Measurements from ENCODE around the gene LAMC3.

The LAMC3 gene

DNA sequence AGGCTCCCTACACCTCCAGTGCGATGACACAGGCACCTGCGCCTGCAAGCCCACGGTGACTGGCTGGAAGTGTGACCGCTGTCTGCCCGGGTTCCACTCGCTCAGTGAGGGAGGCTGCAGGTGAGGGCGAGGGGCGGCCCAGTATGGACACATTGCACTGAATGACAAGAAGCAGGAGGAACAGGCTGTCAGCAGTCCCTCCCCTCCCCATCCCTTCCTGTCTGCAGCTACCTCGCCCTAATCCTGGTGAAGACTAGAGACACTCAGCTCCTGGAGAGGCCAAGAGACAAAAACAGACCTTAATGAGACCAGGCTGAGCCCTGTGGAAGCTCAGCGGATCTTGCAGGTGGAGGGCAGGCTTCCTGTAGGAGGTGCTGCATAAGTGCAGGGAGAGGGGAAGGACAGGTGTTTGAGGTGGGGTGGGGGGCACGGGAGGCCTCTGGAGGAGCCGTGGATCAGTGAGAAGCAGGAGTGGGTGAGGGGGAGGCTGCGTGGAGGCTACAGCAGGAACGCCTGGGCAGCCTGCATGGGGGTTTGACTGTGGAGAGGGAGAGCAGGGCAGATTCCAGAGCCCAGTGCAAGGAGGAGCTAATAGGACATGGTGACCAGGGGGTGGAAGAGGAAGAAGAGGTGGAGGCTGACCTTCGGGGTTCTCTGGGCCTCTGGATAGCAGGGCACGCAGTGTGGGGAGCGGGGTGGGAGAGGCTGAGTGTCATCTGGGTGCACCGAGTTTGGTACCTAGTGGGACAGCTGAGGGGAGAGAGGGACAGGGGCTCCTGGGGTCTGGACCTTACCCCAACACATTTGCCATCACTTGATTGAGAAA lies 30.4 kb downstream of the LAMC3 start:
- FAIRE-seq, result no peak
- no peak for DNase-seq (ENCODE audit: insufficient read length, low spot score)

DNA sequence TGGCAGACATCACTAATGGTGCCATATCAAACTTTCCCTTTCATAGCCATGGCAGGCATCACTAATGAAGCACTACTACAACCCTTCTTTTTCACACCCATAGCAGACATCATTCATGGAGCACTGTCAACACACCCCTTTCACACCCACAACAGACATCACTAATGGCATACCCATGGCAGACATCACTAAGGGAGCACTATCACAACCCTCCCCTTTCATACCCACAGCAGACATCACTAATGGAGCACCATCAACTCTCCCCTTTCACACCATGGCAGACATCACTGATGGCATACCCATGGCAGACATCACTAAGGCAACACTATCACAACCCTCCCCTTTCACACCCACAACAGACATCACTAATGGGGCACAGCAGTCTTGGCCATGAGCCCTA lies 33.7 kb downstream of the LAMC3 start:
- DNase-seq (ENCODE audit: insufficient read length, low spot score) (no peak), FAIRE-seq (no peak)

DNA sequence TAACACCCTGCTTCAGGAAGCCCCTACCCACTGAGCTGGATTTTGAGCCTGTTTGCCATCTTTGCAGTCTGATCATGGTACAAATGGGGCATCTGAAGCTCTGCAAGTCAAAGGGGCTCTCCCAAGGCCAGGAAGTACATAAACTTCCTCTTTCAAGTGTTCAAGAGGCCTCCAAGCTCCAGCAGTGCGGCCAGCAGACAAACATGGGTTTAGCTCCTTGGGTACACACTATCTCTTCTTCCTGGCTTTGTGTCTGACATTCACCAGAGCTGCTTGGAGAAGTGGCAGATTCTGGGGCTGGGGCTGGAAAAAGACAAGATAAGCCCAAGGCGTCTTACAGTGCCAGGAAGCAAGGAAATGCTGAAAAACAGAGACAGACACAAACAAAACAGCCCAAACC lies 34.1 kb downstream of the LAMC3 start:
- DNase-seq (ENCODE audit: insufficient read length, low spot score) (no peak), FAIRE-seq (no peak)

DNA sequence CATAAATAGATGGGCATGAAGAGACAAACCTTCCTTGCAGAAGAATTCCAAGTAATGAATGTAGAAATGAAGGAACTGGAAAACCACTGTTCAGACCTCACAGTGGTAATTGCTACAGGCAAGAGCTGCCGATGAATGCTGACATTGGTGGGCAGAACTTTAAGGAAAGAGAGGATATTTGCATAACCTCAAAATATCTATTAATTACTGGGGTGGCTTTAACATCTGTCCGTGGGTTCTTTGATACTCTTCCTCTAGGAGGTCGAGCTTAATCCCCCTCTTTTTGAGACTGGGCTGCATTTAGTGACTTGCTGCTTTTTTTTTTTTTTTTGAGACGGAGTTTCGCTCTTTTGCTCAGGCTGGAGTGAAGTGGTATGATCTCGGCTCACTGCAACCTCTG lies 34.7 kb downstream of the LAMC3 start:
- no peak for DNase-seq (ENCODE audit: insufficient read length, low spot score)
- no peak for FAIRE-seq

DNA sequence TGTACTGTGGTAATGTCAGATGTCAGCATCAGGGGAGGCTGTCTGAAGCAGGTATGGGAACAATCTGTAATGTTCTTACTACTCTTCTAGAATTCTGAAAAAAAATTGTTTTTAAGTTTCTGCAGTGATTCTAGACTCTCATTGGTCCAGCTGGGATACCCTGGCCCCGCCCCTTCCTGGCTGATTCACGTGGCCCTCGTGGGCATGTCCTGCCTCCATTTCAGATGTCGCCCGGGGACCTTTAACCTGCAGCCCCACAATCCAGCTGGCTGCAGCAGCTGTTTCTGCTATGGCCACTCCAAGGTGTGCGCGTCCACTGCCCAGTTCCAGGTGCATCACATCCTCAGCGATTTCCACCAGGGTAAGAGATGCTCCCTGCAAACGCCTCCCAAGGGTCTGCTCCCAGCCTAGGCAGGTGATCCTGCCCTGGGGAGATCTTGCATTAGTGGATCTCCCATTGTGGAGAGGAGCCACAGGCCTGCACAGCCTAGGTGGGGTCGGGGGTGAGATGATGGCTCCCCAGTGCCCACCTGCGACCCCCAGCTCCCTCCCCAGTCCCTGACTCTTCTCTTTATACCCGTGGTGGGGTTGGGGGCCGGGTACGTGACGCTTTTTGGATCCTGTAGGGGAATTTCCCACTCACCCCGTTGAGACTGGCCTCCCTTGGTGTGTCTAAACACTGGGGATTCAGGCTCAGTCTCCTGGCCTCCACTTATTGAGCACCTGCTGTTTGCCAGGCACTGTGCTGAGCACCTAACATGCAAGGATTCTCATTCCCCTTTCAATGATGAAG lies 36.5 kb downstream of the LAMC3 start:
- no peak for FAIRE-seq
- DNase-seq (ENCODE audit: insufficient read length, low spot score), result no peak

DNA sequence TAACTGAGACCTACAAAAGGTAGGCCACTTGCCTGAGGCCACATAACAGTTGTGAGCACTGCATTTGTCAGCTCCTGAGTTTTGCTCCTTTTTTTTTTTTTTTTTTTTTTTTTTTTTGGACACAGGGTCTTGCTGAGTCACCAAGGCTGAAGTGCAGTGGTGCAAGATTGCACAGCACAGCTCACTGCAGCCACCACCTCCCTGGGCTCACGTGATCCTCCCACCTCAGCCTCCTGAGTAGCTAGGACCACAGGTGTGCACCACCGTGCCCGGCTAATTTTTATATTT lies 37.1 kb downstream of the LAMC3 start:
- DNase-seq (ENCODE audit: insufficient read length, low spot score), result no peak

DNA sequence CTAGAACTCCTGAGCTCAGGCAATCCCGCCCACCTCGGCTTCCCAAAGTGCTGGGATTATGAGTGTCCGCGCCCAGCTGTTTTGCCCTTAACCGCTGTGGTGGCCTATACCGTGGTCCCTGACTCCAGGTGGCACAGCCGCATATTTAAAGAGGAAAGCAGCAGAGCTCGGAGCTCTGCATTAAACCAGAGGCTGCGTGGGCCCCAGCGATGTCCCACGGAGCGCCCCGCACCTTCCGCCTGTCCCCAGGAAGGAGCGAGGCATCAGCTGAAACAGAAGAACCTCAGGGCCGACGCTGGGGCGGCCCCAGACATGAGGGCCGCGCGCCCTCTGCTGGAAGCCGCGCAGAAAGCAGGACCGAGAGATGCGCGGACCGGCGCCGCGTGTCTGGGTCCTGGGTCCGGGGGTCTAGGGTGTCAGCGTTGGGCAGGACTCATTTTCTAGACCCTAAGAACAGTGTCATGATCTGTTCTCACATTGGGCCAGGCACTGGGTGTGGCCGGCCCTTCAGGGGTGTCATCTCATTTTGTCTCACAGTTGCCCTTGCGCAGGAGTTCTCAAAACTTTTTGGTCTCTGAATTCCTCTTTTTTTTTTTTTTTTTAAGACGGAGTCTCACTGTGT lies 37.7 kb downstream of the LAMC3 start:
- FAIRE-seq (no peak), DNase-seq (ENCODE audit: insufficient read length, low spot score) (peak; percentile 72)

More for the DNA sequence above, 37.1 kb downstream of the LAMC3 start:
- no peak for FAIRE-seq

DNA sequence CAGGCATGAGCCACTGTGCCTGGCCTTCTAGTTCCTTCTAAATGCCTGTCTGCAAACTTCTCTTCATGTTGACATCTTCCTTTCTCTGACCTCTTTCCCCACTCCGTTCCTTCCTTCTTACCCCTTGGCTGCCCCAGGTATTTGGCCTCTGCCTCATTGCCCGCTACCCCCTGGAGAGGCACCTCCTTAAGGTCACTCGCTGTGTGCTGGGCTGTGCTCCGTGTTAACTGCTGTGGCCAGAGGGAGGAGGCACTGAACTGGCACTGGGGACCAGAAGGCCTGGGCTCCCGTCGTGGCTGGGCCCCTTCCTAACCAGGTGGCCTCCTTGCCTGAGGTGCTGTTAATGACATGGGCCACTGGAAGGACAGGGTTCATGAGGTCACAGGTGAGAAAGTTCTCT lies 39.4 kb downstream of the LAMC3 start:
- FAIRE-seq (no peak), DNase-seq (ENCODE audit: insufficient read length, low spot score) (no peak)

DNA sequence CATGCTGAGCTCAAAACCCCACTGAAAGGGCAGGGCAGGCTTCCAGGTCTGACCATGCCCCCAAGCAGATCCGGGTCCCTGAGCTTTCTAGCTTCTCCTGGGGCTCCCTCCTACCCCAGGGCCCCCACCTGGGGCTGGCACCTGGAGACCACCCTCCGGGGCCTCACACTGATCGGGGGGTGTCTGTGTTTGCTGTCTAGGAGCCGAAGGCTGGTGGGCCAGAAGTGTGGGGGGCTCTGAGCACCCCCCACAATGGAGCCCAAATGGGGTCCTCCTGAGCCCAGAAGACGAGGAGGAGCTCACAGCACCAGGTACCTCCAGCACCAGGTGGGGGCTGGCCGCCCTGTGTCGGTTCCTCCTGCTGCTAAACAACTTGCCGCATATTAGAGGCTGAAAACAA lies 39.8 kb downstream of the LAMC3 start:
- FAIRE-seq (no peak), DNase-seq (ENCODE audit: insufficient read length, low spot score) (no peak)

DNA sequence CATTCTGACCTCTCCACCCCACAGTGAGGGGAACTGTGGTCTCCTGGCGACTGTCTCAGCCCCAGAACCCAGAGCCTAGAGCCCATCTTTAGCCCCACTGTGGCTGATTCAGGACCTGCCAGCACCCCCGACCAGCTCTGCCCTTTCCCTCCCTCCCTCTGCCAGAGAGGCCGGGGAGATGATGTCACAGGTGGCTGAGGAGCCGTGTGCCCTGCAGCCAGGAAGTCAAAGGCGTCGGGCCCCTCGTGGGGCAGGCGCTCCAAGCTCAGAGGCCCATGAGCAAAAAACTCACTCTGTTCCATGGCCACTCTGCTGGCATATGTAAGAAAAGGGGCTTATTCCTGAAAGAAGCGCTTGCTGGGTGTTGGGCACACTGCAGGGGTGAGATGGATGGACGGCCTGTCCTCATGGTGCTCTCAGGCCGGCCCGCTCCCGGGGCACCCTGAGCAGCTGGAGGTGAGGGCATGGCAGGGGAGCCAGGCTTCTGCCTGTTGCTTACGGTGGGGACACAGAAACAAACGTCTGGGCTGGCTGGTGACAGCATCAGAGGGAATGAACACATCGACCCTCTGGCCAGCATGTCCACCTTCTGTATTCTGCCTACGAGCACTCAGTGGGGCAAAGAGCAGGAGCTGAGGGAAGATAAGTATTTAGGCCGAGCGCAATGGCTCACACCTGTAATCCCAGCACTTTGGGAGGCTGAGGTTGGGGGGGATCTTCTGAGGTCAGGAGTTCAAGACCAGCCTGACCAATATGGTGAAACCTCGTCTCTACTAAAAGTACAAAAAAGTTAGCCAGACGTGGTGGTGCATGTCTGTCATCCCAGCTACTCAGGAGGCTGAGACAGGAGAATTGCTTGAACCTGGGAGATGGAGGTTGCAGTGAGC lies 41.1 kb downstream of the LAMC3 start:
- FAIRE-seq, result no peak
- no peak for DNase-seq (ENCODE audit: insufficient read length, low spot score)

DNA sequence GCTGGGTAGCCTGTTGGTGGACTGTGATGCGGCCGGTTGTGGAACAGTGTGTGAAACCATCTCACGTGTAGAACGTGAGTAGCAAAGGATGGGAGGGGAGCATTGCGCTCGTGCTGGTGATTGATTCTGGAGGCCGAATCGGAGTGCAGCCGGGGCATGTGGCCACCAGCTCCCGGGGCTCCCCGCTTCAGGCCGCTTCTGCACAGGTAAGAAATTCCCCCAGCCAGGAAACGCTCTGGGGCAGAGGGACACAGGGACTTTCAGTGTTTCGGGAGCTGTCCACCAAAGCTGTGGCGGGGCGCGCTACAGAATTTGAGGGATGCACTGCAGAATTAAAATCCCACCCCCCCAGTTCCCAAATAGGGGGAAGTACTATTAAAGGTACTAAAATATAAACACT lies 41.9 kb downstream of the LAMC3 start:
- FAIRE-seq, result no peak
- DNase-seq (ENCODE audit: insufficient read length, low spot score), result no peak

DNA sequence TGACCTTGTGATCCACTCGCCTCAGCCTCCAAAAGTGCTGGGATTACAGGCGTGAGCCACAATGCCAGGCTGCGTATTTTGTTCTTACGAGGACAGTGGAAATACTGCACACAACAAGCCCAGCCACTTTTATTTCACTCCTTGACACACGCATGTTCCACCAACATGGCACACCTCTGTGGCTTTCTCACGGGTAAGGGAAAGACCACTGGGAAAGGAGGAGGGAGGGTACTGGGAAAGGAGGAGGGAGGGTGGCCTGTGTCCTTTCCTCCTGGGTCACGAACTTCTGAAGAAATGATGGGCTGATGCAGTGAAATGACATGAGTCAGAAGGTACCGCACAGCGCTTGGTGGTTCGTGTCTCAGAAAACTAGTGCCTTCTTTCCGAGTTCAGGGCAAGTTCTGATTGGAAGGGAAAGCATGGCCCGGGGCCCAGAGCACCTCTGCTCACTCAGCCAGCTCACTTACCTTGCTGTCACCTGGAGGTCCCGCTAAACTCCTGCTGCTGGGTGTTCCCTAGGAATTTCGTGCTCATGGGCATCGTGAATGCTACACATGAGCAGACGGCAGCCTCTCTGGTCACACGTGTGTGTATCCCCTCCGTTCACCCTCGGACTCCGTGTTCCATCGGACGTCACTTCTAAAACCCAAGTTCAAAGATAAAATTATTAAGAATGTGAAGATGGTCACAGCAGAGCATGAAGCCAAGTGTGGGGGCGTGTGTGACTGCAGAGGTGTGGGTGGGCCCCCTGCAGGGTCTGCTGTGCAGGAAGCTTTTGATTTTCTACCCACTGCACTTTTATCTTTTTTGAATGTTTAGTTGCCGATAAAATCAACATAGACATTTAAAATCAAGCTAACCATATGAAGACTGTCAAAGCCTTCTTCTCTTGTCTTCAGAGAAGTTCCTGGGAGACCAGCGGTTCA lies 42.9 kb downstream of the LAMC3 start:
- FAIRE-seq, result no peak

DNA sequence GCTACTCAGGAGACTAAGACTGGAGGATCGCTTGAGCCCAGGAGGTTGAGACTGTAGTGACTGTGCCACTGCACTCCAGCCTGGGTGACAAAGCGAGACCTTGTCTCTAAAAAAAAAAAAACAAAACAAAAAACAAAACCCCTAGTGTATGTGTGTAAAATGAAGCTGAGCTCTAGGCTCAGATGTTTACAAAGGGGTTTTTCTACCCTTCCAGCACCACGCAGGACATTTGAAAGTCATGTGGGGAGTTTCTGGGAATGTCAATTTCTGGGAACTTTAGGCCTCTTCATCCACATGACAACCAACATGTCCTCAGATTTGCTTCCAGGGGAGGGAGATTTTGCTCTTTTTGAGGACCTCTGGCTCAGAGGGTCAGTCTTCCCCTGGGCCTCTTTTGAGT lies 44.9 kb downstream of the LAMC3 start:
- FAIRE-seq, result no peak
- no peak for DNase-seq (ENCODE audit: insufficient read length, low spot score)

More for the DNA sequence above, 42.9 kb downstream of the LAMC3 start:
- DNase-seq (ENCODE audit: insufficient read length, low spot score), result no peak

DNA sequence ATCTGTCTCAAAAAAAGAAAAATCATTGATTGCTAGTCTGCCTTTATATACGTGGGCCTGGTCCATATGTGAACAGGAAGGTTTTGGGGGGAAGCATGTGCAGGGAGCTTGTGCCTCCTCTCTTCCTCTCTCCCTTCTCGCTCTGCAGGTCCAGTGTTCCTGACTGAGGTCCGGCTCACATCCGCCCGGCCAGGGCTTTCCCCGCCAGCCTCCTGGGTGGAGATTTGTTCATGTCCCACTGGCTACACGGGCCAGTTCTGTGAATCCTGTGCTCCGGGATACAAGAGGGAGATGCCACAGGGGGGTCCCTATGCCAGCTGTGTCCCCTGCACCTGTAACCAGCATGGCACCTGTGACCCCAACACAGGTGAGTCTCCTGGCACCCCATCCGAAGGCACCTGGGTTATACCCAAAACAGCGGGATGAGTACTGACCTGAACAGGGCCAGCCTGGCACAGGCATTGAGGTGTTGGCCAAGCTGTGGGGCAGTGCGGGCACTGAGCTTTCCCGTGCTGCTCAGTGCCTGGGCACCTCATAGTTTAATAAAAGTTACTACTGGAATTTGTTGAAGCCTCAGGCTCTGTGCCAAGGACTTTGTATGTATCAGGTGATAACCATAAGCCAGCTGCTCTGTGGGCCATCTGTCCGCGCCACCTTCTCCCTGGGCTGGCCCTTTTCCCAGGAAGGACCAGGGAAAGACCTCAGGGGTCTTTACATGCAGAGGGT lies 48.0 kb downstream of the LAMC3 start:
- FAIRE-seq (no peak), DNase-seq (ENCODE audit: insufficient read length, low spot score) (no peak)

DNA sequence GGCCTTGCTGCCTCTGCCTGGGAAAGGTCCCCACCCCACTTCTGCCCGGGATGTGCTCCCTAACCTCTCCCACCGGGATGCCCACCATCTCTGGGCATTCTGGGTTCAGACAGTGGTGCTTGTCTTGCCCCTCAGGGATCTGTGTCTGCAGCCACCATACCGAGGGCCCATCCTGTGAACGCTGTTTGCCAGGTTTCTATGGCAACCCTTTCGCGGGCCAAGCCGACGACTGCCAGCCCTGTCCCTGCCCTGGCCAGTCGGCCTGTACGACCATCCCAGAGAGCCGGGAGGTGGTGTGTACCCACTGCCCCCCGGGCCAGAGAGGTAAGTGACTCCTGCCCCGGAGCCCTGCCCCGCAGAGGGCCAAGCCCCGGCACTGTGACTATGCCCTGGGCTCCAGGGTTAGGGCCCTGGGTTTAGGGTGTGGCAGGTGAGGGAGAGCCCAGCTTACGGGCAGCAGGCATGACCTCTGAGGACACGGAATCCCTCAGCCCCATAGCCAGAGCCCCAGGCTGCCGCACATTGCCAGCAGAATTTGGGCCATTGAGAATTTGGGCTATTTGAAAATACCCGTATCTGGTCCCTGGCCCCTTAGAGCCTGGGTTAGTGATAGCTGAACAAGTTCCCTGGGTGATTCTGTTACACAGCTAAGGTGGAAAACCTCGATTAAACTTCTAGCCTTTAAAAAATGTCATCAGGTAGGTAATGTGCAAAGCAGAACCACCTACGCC lies 52.1 kb downstream of the LAMC3 start:
- no peak for DNase-seq (ENCODE audit: insufficient read length, low spot score)
- no peak for FAIRE-seq

DNA sequence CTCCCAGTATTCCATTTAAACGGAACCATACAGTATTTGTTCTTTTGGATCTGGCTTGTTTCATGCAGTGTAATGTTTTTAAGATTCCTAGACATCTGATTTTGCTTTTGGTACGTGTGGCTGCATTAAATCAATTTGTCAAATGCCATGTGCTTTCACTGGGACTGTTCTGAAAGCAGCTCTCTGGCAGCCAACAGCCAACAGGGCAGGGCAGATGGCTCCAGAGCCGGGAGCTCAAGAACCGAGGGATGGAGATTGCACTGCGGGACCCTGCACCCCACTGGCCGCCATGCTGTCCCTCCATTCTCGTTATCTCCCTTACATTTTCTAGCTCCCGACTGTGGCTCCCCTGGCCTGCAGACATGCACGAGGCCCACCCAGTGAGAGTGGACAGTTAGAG lies 54.0 kb downstream of the LAMC3 start:
- DNase-seq (ENCODE audit: insufficient read length, low spot score) (no peak), FAIRE-seq (no peak)

DNA sequence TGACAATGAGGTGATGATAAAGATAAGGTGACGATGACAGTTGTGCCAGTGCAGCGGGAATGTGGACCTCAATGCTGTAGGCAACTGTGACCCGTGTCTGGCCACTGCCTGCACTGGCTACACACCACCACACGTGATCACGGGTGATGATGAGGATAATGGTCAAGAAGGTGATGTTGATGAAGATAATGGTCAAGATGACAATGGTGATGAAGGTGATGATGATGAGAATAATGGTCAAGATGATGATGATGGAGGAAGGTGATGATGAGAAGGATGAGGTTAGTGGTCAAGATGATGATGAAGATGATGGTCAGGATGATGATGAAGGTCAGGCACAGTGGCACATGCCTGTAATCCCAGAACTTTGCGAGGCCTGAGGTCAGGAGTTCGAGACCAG lies 56.6 kb downstream of the LAMC3 start:
- no peak for FAIRE-seq

DNA sequence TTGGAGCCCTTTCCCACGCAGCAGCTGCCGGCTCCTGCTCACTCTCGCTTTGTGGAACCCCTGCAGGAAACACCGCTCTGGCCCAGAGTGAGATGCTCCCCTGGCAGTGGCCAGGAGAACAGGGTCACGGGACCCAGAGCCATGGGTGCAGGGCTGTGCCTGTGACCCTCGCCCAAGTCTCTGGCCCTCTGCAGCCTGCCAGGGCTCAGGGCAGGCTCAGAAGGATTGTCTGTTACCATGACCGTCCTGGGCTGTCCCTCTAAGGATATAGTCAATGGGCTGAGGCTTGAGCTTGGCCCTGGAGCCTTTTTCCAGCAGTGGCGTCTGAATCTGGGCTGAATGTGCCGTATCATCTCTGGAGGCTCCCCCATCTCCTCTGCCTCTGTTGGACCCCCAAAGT lies 58.7 kb downstream of the LAMC3 start:
- FAIRE-seq, result no peak
- DNase-seq (ENCODE audit: insufficient read length, low spot score), result no peak

More for the DNA sequence above, 56.6 kb downstream of the LAMC3 start:
- no peak for DNase-seq (ENCODE audit: insufficient read length, low spot score)

Measured in GM19239 (cell line).